IMR-90 (cell line): ENCODE results near the gene SV2C. TPM values are rescaled to one million over a fixed set of nuclear protein-coding genes. Genes with fewer than 3 reads are reported as not detected.

Source experiments
- ATAC-seq: fragments of 200-7000 bp; cut with Tn5 transposase; 2 replicates; pipeline ENCODE4 v1.9.1; 2020; ENCODE audit warnings: low read depth, mild to moderate bottlenecking, moderate library complexity
- BruUV-seq: library from RNA; stranded (reverse); fragments of 400-500 nt; replicated peaks from 2 replicates; lab custom pipeline; 2021; lab: Mats Ljungman, UMichigan
- CTCF ChIA-PET: fragments of 300-600 bp; formaldehyde crosslinking; extraction: SDS; loops from one replicate; lab custom pipeline; 2021; ENCODE audit warnings: antibody characterized with exemption; lab: Yijun Ruan, JAX
- POLR2A ChIA-PET: fragments of 300-600 bp; sonication (Branson Sonifier 250); formaldehyde crosslinking; loops from one replicate; lab custom pipeline; 2022; ENCODE audit warnings: antibody characterized with exemption; ENCODE audit not compliant: unreplicated experiment; lab: Charles Lee
- DNase-seq: peaks from one replicate; pipeline ENCODE4 v3.0.0; 2013
- H2AFZ ChIP-seq: replicated peaks from 2 replicates; pipeline ENCODE3; 2013; ENCODE audit warnings: low read length, mild to moderate bottlenecking; ENCODE audit not compliant: poor library complexity
- H2AK5ac ChIP-seq: 2 replicates; pipeline ENCODE4 v1.6.1; 2013; ENCODE audit warnings: low read depth, low read length, inconsistent platforms
- H2AK9ac ChIP-seq: replicated peaks from 2 replicates; pipeline ENCODE3; 2013; ENCODE audit warnings: mild to moderate bottlenecking, low read depth, low read length, moderate library complexity; ENCODE audit not compliant: poor library complexity
- H2BK120ac ChIP-seq: 2 replicates; pipeline ENCODE4 v1.6.1; 2013; ENCODE audit warnings: low read depth, low read length, inconsistent platforms
- H2BK15ac ChIP-seq: 3 replicates; pipeline ENCODE4 v1.6.1; 2013; ENCODE audit warnings: low read depth, low read length, inconsistent platforms
- H2BK20ac ChIP-seq: 2 replicates; pipeline ENCODE4 v1.6.1; 2013; ENCODE audit warnings: low read depth, mild to moderate bottlenecking, inconsistent platforms, low read length, moderate library complexity
- H2BK5ac ChIP-seq: 2 replicates; pipeline ENCODE4 v1.6.1; 2013; ENCODE audit warnings: mild to moderate bottlenecking, low read depth, low read length, inconsistent platforms; ENCODE audit not compliant: poor library complexity, severe bottlenecking
- H3K14ac ChIP-seq: replicated peaks from 2 replicates; pipeline ENCODE4 v1.6.1; 2013; ENCODE audit warnings: low read depth, low read length, inconsistent platforms
- H3K18ac ChIP-seq: 2 replicates; pipeline ENCODE4 v1.6.1; 2013; ENCODE audit warnings: low read depth, low read length, control low read depth
- H3K23ac ChIP-seq: 2 replicates; pipeline ENCODE4 v1.6.1; 2013; ENCODE audit warnings: low read depth, low read length, inconsistent platforms
- H3K27ac ChIP-seq: 2 replicates; pipeline ENCODE4 v1.5.1; 2013; ENCODE audit warnings: mild to moderate bottlenecking, control low read depth, low read length; ENCODE audit not compliant: insufficient read depth
- H3K27me3 ChIP-seq: 2 replicates; pipeline ENCODE4 v1.6.1; 2013; ENCODE audit warnings: low read length; ENCODE audit not compliant: control insufficient read depth, insufficient read depth
- H3K36me3 ChIP-seq: 2 replicates; pipeline ENCODE4 v1.6.1; 2013; ENCODE audit warnings: low read length, mixed read lengths; ENCODE audit not compliant: control insufficient read depth, insufficient read depth
- H3K4ac ChIP-seq: 2 replicates; pipeline ENCODE4 v1.6.1; 2013; ENCODE audit warnings: low read depth, low read length, inconsistent platforms
- H3K4me1 ChIP-seq: 2 replicates; pipeline ENCODE4 v1.6.1; 2013; ENCODE audit warnings: low read length, mixed read lengths; ENCODE audit not compliant: control insufficient read depth, insufficient read depth
- H3K4me2 ChIP-seq: 2 replicates; pipeline ENCODE4 v1.6.1; 2013; ENCODE audit warnings: low read depth, mild to moderate bottlenecking, control low read depth, low read length, moderate library complexity
- H3K4me3 ChIP-seq: 2 replicates; pipeline ENCODE4 v1.5.1; 2013; ENCODE audit warnings: low read depth, mild to moderate bottlenecking, control low read depth, low read length, moderate library complexity; ENCODE audit not compliant: insufficient read depth
- H3K56ac ChIP-seq: 2 replicates; pipeline ENCODE4 v1.6.1; 2013; ENCODE audit warnings: low read length, inconsistent platforms; ENCODE audit not compliant: insufficient read depth; ENCODE audit errors: extremely low read depth
- H3K79me1 ChIP-seq, 2 experiments: 2 replicates each; pipeline ENCODE4 v1.6.1; 2013; ENCODE audit warnings: low read length in 2 of 2, inconsistent platforms in 1 of 2, low read depth in 1 of 2
- H3K9ac ChIP-seq: 2 replicates; pipeline ENCODE4 v1.6.1; 2013; ENCODE audit warnings: low read depth, low read length, control low read depth
- H3K9me1 ChIP-seq: 2 replicates; pipeline ENCODE4 v1.6.1; 2013; ENCODE audit warnings: low read length, inconsistent platforms; ENCODE audit not compliant: insufficient read depth
- H3K9me3 ChIP-seq: 2 replicates; pipeline ENCODE4 v1.6.1; 2013; ENCODE audit warnings: low read length; ENCODE audit not compliant: control insufficient read depth, insufficient read depth
- H4K20me1 ChIP-seq: 2 replicates; pipeline ENCODE4 v1.6.1; 2013; ENCODE audit warnings: low read length, inconsistent platforms; ENCODE audit not compliant: insufficient read depth
- H4K5ac ChIP-seq: 2 replicates; pipeline ENCODE4 v1.6.1; 2013; ENCODE audit warnings: mild to moderate bottlenecking, low read depth, low read length, control low read depth
- H4K8ac ChIP-seq, 2 experiments: 2 replicates each; pipeline ENCODE4 v1.6.1; 2013; ENCODE audit warnings: low read depth in 2 of 2, low read length in 2 of 2, control low read depth in 1 of 2, inconsistent platforms in 1 of 2
- H4K91ac ChIP-seq: 2 replicates; pipeline ENCODE4 v1.6.1; 2013; ENCODE audit warnings: low read depth, low read length, inconsistent platforms; ENCODE audit not compliant: insufficient read depth
- MXI1 ChIP-seq: IDR thresholded peaks from 2 replicates; pipeline ENCODE4 v1.6.1; 2012; ENCODE audit warnings: low read depth, mild to moderate bottlenecking, low read length, moderate library complexity, borderline replicate concordance
- NFE2L2 ChIP-seq: fragments of 150-350 bp; IDR thresholded peaks from 2 replicates; pipeline ENCODE4 v1.6.1; 2016; ENCODE audit warnings: low read depth, mild to moderate bottlenecking, low read length
- POLR2A ChIP-seq: IDR thresholded peaks from 2 replicates; pipeline ENCODE4 v1.6.1; 2012; ENCODE audit warnings: mild to moderate bottlenecking, low read depth, low read length
- RCOR1 ChIP-seq: IDR thresholded peaks from 2 replicates; pipeline ENCODE4 v1.6.1; 2012; ENCODE audit warnings: mild to moderate bottlenecking, low read length, improper control_type of control experiment; ENCODE audit not compliant: insufficient replicate concordance
- SMC3 ChIP-seq: fragments of 150-350 bp; IDR thresholded peaks from 2 replicates; pipeline ENCODE4 v1.6.1; 2016; ENCODE audit warnings: low read depth, mild to moderate bottlenecking, antibody characterized with exemption, low read length, moderate library complexity
- USF2 ChIP-seq: fragments of 150-350 bp; IDR thresholded peaks from 2 replicates; pipeline ENCODE4 v1.6.1; 2017; ENCODE audit warnings: mild to moderate bottlenecking, antibody characterized with exemption, low read length, low read depth
- WGBS, 2 experiments: methylation state at CpG; one replicate each; pipeline versions ENCODE4 v1.1.5 to v1.1.7; 2013; ENCODE audit warnings: missing lambda C conversion rate in 2 of 2; ENCODE audit not compliant: insufficient read length in 1 of 2; ENCODE audit errors: extremely low coverage in 2 of 2; 5-methylcytosine and 5-hydroxymethylcytosine counted together
- dilution Hi-C: fragments of 300-500 bp; cut with HindIII; formaldehyde crosslinking; loops from one replicate; pipeline ENCODE4 v1.14.3; 2018; ENCODE audit warnings: low sequenced_read_pairs; ENCODE audit not compliant: unreplicated experiment
- in situ Hi-C: fragments of 300-500 bp; cut with MboI; formaldehyde crosslinking; loops from 3 replicates; pipeline ENCODE4 v1.14.3; 2019; ENCODE audit warnings: low sequenced_read_pairs, inconsistent platforms, mixed read lengths
- intact Hi-C: fragments of 100-400 bp; cut with micrococcal nuclease; formaldehyde crosslinking; loops from 2 replicates; pipeline ENCODE4 v1.10.0; 2022
- polyA plus RNA-seq, 3 experiments: library from polyadenylated mRNA; depleted of rRNA; stranded (reverse); fragments of >200 nt; gene quantifications; 2 replicates each; pipeline ENCODE4 v1.2.3, GENCODE V29; 2012; ENCODE audit warnings: low replicate concordance in 1 of 3
- total RNA-seq: library from RNA; depleted of rRNA; stranded (reverse); fragments of >200 nt; gene quantifications from 2 replicates; pipeline ENCODE4 v1.2.3, GENCODE V29; 2012

SV2C gene
- total and polyA plus RNA-seq, 2 of the 4 experiments (the other 2 are of a cell fraction) = not detected

DNA sequence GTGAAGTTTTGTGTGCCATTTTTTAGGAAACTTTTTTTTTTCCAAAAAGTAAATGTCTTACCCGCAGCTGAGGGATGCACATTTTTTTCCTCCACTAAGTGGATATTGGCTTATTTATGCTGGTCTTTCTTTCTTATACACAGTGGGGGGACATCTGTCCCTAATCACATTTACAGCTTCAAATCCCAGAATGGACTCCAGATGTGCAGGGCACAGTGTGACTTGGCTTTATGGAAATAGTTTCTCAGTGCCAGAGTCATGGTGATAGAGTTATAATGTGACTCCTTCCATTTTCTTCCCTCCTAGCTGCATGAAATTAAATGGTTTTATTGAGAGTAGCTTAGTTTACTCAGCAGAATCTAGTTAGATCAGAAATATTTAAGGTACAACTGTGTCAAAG, 66.5 kb downstream of the SV2C start:
- H2AFZ ChIP-seq = no peak overlapping the region
- H3K18ac ChIP-seq = no peak overlapping the region
- no peak overlapping the region for H2BK120ac ChIP-seq
- no peaks in the 10 kb centered on the region for H3K9me3 ChIP-seq
- no peak overlapping the region for H2AK5ac ChIP-seq
- no peak overlapping the region for H4K91ac ChIP-seq
- no peak overlapping the region for H3K9ac ChIP-seq
- H4K5ac ChIP-seq = no peak overlapping the region
- H2BK5ac ChIP-seq = no peak overlapping the region
- H3K9me1 ChIP-seq = no peaks in the 10 kb centered on the region
- H3K27me3 ChIP-seq = no peaks in the 10 kb centered on the region
- no peak overlapping the region for H2AK9ac ChIP-seq
- H4K8ac ChIP-seq = no peak overlapping the region
- H3K79me1 ChIP-seq = no peaks in the 10 kb centered on the region
- BruUV-seq = no TSS peak
- WGBS, 2 experiments = no CpG with 5 or more reads among the region's 1 CpG
- H3K4me3 ChIP-seq = no peak overlapping the region
- TF ChIP-seq RCOR1 (no peak), SMC3 (no peak), NFE2L2 (no peak), USF2 (no peak), MXI1 (no peak), POLR2A (no peak)
- no peak overlapping the region for H3K14ac ChIP-seq
- H3K56ac ChIP-seq = no peak overlapping the region
- no peak overlapping the region for H3K4me2 ChIP-seq
- no peak for DNase-seq
- dilution Hi-C loops (no loop called here), intact Hi-C loops (no loop called here), in situ Hi-C loops (no loop called here)
- POLR2A ChIA-PET = no interaction called here
- H3K4ac ChIP-seq = no peak overlapping the region
- no peak for ATAC-seq
- CTCF ChIA-PET = interaction anchor here (0.6 to 1.0 kb wide), 2 partner anchors 17 kb away, joined by 3 read pairs; no protein-coding TSS in a partner anchor
- no peak overlapping the region for H3K27ac ChIP-seq
- H3K4me1 ChIP-seq = no peaks in the 10 kb centered on the region
- no peak overlapping the region for H2BK20ac ChIP-seq
- H3K23ac ChIP-seq = no peak overlapping the region
- H4K20me1 ChIP-seq = no peaks in the 10 kb centered on the region
- no peak overlapping the region for H2BK15ac ChIP-seq
- no peaks in the 10 kb centered on the region for H3K36me3 ChIP-seq
